GM04504 (cell line): ENCODE results near the gene ERICH3.

Experiments
- DNase-seq: peaks from one replicate; pipeline ENCODE4 v3.0.0-alpha.2; 2012; ENCODE audit warnings: low read depth

The ERICH3 gene

DNA sequence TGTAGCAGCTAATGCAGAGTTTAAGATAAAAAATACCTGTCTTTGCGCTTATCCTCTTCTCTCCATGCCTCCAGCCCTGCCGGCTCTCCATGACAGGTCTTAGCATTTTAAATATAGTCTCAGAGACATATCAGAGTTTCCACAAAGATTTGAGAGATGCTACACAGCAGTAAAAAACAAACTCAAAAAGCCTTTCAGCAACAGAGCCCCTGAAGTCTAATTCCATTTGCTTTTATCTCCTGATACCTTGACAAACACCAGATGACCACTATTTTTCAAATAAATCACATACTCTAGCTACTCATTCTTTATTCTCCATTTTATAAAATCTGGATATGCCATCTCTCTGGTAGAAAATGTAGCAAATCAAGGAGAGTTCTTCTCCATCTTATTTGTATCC, 81.6 kb downstream of the ERICH3 start:
- no peak for DNase-seq

GRCh38 chr1:74590288-74590687, 83.3 kb downstream of the ERICH3 start:
- DNase-seq: no peak

GRCh38 chr1:74587888-74588287, 85.7 kb downstream of the ERICH3 start:
- DNase-seq: no peak

- no peak for DNase-seq
Measured at GRCh38 chr1:74586253-74586897, 87.2 kb downstream of the ERICH3 start.

DNA sequence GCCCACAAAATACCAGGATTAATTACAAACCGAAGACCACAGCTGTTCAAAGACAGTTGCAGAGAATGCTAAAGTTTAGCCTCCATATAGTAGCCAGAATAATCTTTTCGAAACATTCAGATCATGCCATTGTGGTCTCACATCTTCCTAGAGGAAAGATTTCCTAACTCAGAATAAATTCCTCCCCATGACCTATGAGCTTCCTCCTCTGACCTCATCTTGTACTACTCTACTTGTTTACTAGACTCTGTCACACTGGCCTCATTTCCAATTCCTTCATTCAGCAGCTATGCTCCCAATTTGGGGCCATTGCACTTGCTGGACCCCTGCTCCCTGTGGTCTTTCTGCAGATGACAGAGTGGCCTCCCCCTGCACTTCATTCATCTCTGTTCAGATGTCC, 89.4 kb downstream of the ERICH3 start:
- no peak for DNase-seq

DNA sequence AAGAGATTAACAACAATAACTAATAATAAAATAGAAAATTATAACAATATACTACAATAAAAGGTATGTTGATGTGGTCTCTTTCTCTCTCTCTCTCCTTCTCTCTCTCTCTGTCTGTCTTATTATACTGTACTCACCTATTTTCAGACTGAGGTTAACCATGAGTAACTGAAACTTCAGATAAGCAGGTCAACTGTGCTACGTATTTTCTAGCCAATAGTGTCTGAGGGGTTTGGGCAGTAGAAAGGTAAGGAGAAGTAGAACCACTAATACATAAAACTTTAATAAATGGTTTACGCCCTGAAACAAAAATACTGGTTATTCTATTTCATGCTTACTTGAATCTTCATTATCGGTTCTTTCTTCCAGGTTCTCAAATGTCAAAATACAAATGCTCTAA, 90.2 kb downstream of the ERICH3 start:
- no peak for DNase-seq

DNA sequence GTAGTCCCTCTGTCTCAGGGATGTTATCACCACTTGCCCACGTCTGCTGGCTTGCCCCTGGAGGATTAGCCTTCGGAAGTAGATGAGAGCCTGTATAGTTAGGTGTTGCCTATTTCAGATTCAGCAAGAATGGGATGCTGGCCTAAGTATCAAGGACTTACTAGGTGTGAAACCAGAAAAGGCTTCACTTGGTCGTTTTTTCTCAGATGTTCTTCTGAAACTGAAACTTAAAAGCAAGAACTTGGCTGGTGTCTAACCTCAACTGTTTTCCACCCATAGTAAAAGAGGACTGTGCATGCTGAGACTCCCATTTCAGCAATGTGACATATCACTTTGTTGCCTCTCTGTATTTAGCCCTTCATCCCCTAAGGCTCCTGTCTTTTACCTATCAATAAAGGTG, 94.2 kb downstream of the ERICH3 start:
- no peak for DNase-seq

- no peak for DNase-seq
Measured at GRCh38 chr1:74578101-74578500, 95.5 kb downstream of the ERICH3 start.

DNA sequence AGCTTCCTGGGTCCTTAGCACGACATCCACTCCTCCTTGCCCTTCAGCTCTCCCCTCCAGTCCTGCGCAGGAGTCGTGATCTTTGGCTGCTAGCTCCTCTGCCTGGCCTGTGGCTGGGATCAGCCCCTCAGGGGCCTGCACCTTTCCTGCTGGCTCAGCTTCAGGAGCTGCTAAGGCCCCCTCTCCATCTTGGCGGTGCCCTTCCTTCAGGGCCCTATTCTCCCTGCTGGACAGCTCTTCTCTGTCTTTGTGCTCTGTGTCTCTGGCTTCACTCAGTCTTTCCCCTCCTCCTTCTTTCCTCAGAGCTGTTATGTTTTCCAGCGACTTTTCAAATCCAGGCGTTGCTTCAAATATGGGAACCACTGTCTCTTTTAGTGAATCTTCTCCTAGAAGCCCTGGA, 101.7 kb downstream of the ERICH3 start:
- DNase-seq: no peak

GRCh38 chr1:74571493-74571800, 102.1 kb downstream of the ERICH3 start:
- DNase-seq: no peak

- no peak for DNase-seq
Measured at GRCh38 chr1:74570797-74571492, 102.6 kb downstream of the ERICH3 start.

DNA sequence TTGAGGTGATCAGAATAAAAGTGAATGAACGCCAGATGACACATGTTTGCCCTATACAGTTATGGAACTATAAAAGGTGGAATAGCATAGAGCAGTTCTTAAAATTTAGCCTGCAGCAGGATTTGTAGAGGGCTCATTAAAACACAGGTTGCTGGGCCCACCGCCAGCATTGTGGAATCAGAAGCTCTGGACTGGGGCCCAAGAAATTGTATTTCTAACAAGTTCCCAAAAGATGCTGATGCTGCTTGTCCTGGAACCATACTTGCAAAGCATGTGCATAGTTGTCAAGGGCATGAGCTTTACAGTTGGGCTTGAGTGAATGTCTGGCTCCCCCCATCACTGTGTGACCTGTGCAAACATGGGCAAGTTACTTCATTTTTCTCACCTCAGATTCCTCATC, 123.7 kb downstream of the ERICH3 start:
- DNase-seq: no peak

GRCh38 chr1:74548961-74549750, 124.4 kb downstream of the ERICH3 start:
- DNase-seq: no peak

DNA sequence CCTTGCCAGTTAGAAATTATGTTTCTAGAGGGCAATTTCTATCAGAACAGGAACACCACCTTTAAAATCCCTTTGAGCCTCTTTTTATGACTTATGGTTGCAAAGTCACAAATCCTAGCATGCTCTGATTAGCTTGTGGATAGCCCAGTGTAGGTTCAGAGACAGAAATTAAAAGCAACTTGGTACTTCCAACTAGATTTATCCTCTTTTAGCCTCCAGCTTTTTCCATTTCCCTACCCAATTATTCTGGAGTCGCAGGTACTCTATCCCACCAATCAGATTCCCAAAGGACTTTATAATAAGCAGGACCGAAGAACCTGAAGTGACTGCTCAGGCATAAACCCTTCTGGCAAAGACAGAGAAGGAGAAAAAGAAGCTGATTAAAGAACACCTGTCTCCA, 127.8 kb downstream of the ERICH3 start:
- DNase-seq: no peak

DNA sequence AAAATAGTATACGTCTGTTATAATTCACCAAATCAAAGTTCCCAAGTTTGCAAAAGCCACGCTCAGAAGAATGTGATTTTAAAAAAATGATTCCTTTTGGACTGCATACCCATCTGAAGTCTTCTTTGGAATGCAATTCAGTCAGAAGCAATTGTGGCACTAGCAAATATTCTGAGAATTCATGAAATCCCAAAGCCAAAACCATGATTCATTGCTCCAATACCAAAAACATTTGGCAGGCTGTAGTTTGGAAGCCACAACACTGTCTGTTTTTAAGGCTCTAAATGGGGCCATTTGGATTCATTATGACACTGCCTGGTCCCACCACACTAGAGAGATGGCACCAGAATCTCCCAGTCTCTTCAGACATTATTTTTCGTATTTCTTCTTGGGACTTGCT, 139.4 kb downstream of the ERICH3 start:
- peak; percentile 28 for DNase-seq

GRCh38 chr1:74531796-74532195, 141.8 kb downstream of the ERICH3 start:
- DNase-seq: no peak

- DNase-seq: no peak
Measured at GRCh38 chr1:74530892-74531291, 142.7 kb downstream of the ERICH3 start.

DNA sequence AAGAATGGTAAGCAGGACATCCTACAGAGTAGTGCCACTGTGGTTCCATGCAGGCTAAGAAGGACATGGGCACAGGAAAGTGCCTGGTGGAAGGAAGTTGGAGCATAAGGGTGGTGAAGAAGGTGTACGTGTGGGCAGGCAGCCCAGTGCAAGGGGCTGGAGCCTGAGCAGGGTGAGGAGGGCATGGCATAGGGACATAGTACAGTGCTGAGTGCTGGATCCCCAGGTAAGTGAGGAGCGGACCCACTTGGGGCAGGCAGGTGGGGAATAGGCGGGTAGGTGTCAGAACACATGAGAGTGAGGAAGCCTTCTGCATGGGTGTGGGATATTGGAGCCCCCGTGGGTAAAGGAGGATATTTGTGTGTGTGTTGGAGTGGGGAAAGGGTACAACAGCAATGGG, 145.5 kb downstream of the ERICH3 start:
- no peak for DNase-seq

DNA sequence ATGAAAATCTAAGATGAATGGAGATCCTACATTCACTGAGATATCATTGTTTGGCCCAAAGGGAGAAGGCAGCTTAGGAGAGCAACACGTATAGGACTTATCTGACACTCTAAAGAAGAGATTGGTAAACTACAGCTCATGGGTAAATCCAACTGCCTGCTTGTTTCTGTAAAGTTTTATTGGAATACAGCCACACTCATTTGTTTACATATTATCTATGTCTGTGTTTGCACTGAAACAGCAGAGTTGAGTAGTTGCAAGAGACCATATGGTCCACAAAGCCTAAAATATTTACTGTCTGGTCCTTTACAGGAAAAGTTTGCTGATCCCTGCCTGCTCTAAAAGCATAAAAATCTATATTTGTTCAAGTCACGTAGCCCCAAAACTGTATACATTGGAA, 146.9 kb downstream of the ERICH3 start:
- DNase-seq: no peak

DNA sequence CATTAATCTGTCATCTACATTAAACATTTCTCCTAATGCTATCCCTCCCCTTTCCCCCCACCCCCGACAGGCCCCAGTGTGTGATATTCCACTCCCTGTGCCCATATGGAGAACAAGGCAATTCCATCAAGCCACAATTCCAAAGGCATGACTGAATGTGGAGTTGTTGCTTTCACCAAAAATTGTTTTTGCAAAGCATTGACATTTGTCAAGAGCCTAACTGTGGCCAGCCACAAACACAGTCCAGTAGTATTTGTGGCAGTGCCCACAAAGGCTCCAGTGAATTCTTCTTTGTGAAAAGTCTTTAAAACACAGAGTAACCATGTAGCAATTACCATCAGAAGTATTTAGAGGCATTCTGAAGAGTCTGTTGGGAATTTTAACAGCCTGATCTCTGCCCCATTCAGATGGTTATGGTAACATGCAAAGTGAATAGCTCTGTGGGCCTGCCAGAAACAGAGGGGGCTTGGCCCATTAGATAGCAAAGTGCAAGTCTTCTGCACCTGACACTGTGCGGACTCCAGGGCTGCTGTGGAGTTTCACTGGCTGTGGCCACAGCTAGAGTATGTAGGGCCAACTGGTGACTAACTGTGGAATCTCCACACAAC, 149.6 kb downstream of the ERICH3 start:
- DNase-seq: no peak

DNA sequence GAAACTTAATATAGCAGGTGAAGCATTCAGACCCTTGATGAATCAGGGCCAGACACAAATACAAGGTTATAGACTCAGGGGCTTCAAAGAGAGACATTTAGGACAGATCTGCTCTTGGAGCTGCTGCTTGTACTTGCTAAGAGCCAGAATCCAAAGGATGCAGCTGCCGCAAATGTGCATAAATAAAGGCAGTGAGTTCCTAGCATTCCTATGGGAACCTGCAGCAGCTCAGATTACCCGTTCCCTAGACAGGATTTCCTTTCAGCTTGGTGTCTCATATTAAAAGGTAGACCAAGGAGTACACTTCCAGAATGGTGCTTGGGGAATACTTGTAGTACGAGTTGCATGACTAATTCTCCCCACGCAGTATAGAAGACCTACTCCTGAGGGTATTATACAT, 151.4 kb downstream of the ERICH3 start:
- DNase-seq: no peak
